DOHH2 (cell line): ENCODE results near the gene ANAPC7.

ENCODE experiments used
- EZH2phosphoT487 ChIP-seq: fragments of 200-600 bp; sonication (generic); IDR thresholded peaks from 2 replicates; pipeline ENCODE4 v1.6.1; 2017; ENCODE audit warnings: borderline replicate concordance, mild to moderate bottlenecking, antibody characterized with exemption, low read length, moderate library complexity, mixed read lengths
- TF ChIP-seq, protein P1 (sequence below): fragments of 200-600 bp; sonication (generic); IDR thresholded peaks from one replicate; pipeline ENCODE4 v1.5.1; 2014; ENCODE audit warnings: antibody characterized with exemption, mild to moderate bottlenecking, low read depth, low read length; ENCODE audit not compliant: poor library complexity, severe bottlenecking

DNA sequence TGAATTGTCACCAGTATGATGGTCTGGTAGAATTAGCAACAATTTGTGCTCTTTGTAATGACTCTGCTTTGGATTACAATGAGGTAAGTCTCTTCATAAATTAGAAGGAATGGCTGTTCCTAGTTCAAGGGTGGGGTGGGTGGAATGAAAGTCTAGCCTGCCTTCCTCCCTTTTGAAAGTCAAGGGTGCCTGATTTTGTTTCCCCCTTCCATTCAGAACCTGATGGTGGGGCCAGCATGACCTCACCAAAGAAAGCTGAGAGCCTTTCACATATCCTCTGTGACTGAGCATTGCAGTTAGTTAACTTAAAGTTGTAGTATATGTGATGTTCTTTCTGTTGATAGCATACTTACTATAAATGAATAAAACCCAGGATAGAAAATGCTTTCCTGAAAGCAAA is 70.3 kb downstream of the ANAPC7 start:
- TF ChIP-seq, protein P1, sequence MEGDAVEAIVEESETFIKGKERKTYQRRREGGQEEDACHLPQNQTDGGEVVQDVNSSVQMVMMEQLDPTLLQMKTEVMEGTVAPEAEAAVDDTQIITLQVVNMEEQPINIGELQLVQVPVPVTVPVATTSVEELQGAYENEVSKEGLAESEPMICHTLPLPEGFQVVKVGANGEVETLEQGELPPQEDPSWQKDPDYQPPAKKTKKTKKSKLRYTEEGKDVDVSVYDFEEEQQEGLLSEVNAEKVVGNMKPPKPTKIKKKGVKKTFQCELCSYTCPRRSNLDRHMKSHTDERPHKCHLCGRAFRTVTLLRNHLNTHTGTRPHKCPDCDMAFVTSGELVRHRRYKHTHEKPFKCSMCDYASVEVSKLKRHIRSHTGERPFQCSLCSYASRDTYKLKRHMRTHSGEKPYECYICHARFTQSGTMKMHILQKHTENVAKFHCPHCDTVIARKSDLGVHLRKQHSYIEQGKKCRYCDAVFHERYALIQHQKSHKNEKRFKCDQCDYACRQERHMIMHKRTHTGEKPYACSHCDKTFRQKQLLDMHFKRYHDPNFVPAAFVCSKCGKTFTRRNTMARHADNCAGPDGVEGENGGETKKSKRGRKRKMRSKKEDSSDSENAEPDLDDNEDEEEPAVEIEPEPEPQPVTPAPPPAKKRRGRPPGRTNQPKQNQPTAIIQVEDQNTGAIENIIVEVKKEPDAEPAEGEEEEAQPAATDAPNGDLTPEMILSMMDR, result no peak
- TF ChIP-seq EZH2phosphoT487, result no peak
